Chondrocyte (in vitro differentiated cells): ENCODE results near the gene NT5C1A. TPM values are rescaled to one million over a fixed set of nuclear protein-coding genes. Genes with fewer than 3 reads are reported as not detected.

Experiments
- DNase-seq: peaks from one replicate; pipeline ENCODE4 v3.0.0; 2021; ENCODE audit warnings: mixed read lengths, low spot score
- H3K27ac Mint-ChIP-seq: one replicate; pipeline ENCODE4 v1.8.0; 2021; ENCODE audit warnings: mild to moderate bottlenecking, moderate library complexity, mixed read lengths; ENCODE audit not compliant: unreplicated experiment
- H3K27me3 Mint-ChIP-seq: 2 replicates; pipeline ENCODE4 v1.8.0; 2021; ENCODE audit warnings: low read depth, mixed read lengths
- H3K36me3 Mint-ChIP-seq: 2 replicates; pipeline ENCODE4 v1.8.0; 2021; ENCODE audit warnings: low read depth, mixed read lengths
- H3K4me1 Mint-ChIP-seq: 2 replicates; pipeline ENCODE4 v1.8.0; 2021; ENCODE audit warnings: low read depth, mild to moderate bottlenecking, mixed read lengths
- H3K4me3 Mint-ChIP-seq: one replicate; pipeline ENCODE4 v1.8.0; 2021; ENCODE audit warnings: mild to moderate bottlenecking, moderate library complexity, mixed read lengths; ENCODE audit not compliant: unreplicated experiment
- H3K9me3 Mint-ChIP-seq: 2 replicates; pipeline ENCODE4 v1.8.0; 2021; ENCODE audit warnings: low read depth, mixed read lengths
- CTCF ChIP-seq: fragments of 200-600 bp; sonication (generic); IDR thresholded peaks from 2 replicates; pipeline ENCODE4 v1.5.0; 2021; ENCODE audit warnings: antibody characterized with exemption, mild to moderate bottlenecking, moderate library complexity
- long read RNA-seq: library from polyadenylated mRNA; stranded (forward); transcript quantifications from one replicate; pipeline ENCODE4 v2.0.0, GENCODE V29; 2021
- total RNA-seq: library from RNA; stranded (reverse); gene quantifications from 3 replicates; pipeline ENCODE4 v1.2.1, GENCODE V29; 2021

Gene NT5C1A
- total RNA-seq = 0.31 to 0.32 TPM in 2 of 3 replicates, not detected in the other
- long read RNA-seq = 0 reads

DNA sequence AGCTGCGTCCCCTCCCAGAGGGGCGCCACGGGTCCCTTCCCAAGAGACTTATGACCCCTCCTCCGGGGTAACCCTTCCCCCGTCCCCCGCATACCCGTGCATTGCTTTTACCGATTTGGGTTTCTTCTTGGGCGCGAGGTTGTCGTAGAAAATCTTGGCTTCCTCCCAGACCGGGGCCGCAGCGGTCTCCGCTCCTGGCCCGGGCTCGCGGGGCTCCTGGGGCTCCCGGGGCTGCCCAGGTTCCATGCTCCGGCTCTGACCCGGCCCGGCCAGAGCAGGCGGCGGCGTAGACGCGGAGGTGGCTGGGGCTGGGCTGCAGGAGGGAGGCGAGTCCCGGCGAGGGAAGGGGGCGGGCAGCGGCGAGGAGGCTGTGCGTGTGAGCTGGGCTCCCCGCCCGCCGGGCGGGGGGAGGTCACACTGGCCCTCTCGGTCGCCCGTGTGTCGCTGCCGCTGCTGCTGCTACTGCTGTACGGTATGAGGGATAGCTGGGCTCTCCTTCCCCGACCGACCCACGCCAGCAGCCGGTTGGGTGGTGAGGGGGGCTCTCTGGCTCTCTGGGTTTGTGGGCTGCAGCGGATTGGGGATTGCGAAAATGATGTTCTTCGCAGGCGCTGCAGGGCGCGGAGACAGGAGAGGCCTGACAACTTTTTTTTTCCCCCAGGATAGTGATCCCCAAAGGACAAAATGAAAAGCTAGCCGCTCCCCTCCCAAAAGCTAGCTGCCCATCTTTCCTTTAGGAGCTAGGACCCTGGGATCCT, at the start of gene NT5C1A:
TSS of gene NT5C1A (minus strand) at position 315 of the 758 bp plus-strand sequence. CDS start at position 246, 69 bp downstream.
- no peaks in the 10 kb centered on the region for H3K36me3 Mint-ChIP-seq
- H3K27me3 Mint-ChIP-seq = peaks cover 20% of the 10 kb centered on the region

DNA sequence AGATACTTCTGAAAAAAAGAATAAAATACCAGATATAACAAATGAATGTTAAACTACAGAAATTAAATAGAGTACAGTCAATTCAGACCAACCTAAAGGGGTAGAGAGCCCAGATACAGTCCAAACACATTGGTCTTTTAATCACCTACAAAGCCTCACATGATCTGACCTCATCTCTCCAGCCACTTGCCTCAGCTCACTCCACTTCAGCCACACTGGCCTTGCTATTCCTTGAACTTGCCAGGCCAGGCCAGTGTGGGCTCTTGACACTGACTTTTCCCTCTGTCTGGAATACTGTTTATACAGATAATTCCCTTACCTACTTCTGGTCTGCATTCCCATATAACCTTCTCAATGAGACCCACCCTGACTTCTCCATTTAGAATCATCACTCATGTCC, 49.8 kb upstream of the NT5C1A start:
- H3K4me3 Mint-ChIP-seq = no peak overlapping the region
- peaks cover 44% of the 10 kb centered on the region for H3K27me3 Mint-ChIP-seq
- no peak for DNase-seq
- H3K27ac Mint-ChIP-seq = no peak overlapping the region
- no peaks in the 10 kb centered on the region for H3K36me3 Mint-ChIP-seq
- no peaks in the 10 kb centered on the region for H3K4me1 Mint-ChIP-seq
- no peak for TF ChIP-seq CTCF
- no peaks in the 10 kb centered on the region for H3K9me3 Mint-ChIP-seq

More for the DNA sequence above, at the start of gene NT5C1A:
- no peak for TF ChIP-seq CTCF
- Mint-ChIP-seq H3K9me3 (no peaks in the 10 kb centered on the region), H3K27ac (no peak within 1 kb of the TSS), H3K4me1 (peaks cover 4% of the 10 kb centered on the region), H3K4me3 (peak within 1 kb of the TSS; percentile 59)
- peak; percentile 63 for DNase-seq

DNA sequence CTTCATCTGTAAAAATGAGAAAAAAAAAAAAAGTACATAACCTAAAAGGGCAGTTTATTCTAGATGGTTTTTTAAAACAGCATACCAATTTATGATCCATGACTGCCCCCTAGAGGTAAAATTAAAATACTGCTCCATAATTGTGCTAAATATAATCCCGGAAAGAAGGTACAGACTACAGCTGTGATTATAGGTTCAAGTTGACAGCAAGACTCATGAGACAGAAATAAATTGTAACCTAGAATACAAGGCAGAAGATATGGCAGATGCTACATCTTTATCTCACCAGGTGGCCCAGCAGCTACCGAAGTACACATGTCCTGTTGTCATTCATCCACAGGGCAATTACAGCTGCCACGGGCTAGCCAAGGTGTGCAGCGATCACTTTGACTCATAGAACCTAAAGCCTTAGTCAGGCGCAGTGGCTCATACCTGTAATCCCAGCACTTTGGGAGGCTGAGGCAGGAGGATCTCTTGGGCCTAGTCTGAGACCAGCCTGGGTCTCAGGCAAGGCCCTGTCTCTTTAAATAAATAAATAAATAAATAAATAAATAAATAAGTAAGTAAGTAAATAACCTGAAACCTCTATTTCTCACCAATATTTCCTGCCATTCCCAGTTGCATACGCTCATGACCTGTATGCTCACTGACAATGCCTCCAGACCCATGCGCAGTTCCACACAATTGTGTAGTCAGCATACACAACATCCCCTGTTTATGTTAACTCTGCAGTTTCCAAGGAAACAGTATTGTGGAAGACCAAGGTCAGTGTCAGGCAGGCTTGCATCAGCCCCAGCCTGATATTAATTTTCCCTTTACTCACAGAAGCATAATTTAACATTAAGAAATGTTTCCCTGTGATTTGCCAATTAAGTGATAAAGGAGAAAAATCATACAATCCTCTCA, 48.4 kb upstream of the NT5C1A start:
- H3K36me3 Mint-ChIP-seq = no peaks in the 10 kb centered on the region
- peak; percentile 90 for TF ChIP-seq CTCF
- DNase-seq = no peak
- H3K9me3 Mint-ChIP-seq = no peaks in the 10 kb centered on the region
- no peak overlapping the region for H3K27ac Mint-ChIP-seq
- no peaks in the 10 kb centered on the region for H3K4me1 Mint-ChIP-seq
- H3K27me3 Mint-ChIP-seq = peaks cover 42% of the 10 kb centered on the region
- no peak overlapping the region for H3K4me3 Mint-ChIP-seq

GRCh38 chr1:39717809-39718208, 45.9 kb upstream of the NT5C1A start:
- Mint-ChIP-seq H3K36me3 (no peaks in the 10 kb centered on the region), H3K4me1 (no peaks in the 10 kb centered on the region), H3K27me3 (peaks cover 43% of the 10 kb centered on the region), H3K9me3 (no peaks in the 10 kb centered on the region), H3K27ac (no peak overlapping the region), H3K4me3 (no peak overlapping the region)
- TF ChIP-seq CTCF = no peak
- DNase-seq = no peak

GRCh38 chr1:39713557-39713956, 41.6 kb upstream of the NT5C1A start:
- no peak for DNase-seq
- Mint-ChIP-seq H3K9me3 (no peaks in the 10 kb centered on the region), H3K27me3 (peaks cover 41% of the 10 kb centered on the region), H3K36me3 (no peaks in the 10 kb centered on the region), H3K27ac (no peak overlapping the region), H3K4me3 (no peak overlapping the region), H3K4me1 (no peaks in the 10 kb centered on the region)
- TF ChIP-seq CTCF = no peak
